EL (cell line): ENCODE data around the gene RAP1A.

Experiments used
- DNase-seq: peaks from one replicate; pipeline ENCODE4 v3.0.0-alpha.2; 2016

Gene RAP1A

GRCh38 chr1:111619635-111620440 lies at the start of gene RAP1A:
Gene RAP1A, plus strand, starts transcription at chr1:111619789. Its CDS starts 71,572 bp downstream, at chr1:111691361.
- peak; percentile 92 for DNase-seq

GRCh38 chr1:111569913-111570312 lies 49.7 kb upstream of the RAP1A start:
- DNase-seq: no peak

GRCh38 chr1:111570781-111571181 lies 48.8 kb upstream of the RAP1A start:
- peak; percentile 41 for DNase-seq

GRCh38 chr1:111571239-111571638 lies 48.4 kb upstream of the RAP1A start:
- peak; percentile 16 for DNase-seq

DNA sequence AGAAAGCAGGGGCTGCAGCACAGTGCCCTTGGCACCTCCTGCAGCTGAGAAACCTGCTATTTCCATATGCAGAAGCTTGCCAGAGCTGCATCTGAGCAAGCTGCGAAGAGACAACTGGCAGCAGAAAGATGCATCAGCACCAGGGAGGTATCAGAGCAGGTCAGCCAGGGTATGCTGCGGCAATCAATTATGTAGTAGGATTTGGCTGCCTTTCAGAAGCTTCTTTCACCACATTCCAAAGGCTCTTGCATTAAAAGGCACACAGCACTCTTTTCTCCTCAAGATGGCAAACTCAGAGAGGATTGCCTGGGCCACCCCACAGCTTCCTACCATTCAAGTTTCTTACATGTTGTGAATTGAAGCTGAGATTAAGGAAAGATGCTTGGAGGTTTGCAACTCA lies 47.6 kb upstream of the RAP1A start:
- peak; percentile 82 for DNase-seq

DNA sequence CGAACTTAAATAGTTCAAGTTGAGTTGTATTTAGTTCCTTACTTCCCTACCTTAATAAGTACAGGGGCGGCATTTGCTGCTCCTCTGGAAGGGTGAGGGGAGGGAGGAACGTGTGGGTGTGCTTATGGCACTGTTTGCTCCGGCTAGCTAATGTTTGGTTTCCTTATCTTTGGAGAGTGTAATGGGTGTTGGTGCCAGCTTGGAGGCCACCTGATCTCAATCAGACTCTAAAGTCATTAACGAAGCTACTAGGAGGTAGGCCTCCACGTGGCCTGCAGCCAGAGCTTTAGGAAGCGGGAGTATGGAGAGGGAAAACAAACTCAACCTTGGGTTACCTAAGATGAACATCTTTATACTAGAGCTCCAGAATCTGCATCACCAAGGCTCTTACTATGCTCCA lies 43.0 kb upstream of the RAP1A start:
- no peak for DNase-seq

DNA sequence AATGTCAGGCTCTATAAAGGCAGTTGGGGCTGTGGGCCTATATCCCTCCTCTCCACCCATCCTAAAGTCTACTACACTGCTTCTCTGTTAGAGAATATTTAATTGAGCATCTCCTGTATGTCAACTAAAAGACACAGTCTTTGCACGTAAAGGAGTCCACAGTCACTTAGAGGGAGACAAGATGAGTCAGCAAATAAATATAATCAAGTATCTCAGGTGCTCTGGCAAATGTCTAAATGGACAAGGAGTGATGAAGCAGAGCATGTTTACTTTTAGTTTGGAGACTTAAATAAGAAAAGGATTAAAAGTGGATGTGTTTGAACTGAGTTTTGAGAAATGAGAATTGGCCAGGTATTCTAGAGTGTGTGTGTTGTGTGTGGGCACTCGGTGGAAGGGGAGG lies 41.8 kb upstream of the RAP1A start:
- DNase-seq: no peak

DNA sequence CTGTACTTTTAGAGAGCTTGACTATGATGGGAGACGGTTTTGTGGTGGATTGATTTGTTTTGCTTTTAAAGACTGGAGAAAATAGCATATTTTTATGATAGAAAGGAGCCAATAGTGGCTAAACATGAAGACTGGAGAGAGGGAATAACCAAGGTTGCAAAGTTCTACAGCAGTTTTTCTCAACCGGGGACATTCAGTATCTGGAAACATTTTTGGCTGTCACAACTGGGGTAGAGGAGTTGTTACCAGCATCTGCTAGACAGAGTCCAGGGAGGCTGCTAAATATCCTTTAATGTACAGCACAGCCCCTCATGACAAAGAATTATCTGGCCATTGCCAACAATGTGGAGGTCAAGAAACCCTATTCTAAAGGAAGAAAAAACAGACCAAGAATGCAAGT lies 38.4 kb upstream of the RAP1A start:
- DNase-seq: no peak

DNA sequence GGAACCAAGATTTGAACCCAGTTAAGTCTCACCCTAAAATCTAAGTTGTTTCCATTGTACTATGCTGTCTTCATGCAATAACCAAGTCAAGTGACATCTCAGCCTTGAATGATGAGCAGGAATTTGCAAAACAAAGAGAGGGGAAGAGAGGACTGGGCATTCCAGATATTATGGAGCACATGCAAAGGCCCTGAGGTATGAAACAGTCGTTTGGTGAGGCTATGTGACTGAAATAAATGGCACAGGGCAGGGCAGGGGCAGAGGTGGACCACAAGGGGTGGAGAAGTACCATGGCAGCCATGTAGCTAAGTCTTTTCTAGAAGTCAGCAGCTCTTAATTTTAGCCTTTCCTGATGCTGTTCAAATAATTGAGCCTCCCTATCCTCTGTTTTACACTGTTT lies 37.6 kb upstream of the RAP1A start:
- DNase-seq: no peak

- no peak for DNase-seq
Observed at GRCh38 chr1:111582644-111583618, 36.7 kb upstream of the RAP1A start.

- no peak for DNase-seq
Observed at GRCh38 chr1:111585447-111586086, 34.0 kb upstream of the RAP1A start.

DNA sequence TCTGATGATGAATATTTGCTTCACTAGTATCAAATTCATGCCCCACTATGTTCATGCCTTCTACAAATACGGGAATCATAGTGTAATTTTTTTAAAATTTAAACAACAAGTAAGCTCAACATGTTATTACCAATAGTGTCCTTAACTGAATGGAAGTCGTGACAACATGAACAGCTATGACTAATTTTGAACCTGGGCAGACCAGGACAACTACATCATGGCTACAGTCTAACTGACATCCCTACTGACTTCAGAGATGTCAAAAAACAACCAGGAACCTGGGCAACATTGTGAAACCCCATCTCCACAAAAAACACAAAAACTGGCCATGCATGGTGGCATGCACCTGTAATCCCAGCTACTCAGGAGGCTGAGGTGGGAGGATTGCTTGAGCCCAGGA lies 33.5 kb upstream of the RAP1A start:
- no peak for DNase-seq

GRCh38 chr1:111587509-111588174 lies 31.9 kb upstream of the RAP1A start:
- no peak for DNase-seq

- no peak for DNase-seq
Observed at GRCh38 chr1:111591937-111592336, 27.7 kb upstream of the RAP1A start.

GRCh38 chr1:111592389-111593361 lies 26.9 kb upstream of the RAP1A start:
- DNase-seq: peak; percentile 87

DNA sequence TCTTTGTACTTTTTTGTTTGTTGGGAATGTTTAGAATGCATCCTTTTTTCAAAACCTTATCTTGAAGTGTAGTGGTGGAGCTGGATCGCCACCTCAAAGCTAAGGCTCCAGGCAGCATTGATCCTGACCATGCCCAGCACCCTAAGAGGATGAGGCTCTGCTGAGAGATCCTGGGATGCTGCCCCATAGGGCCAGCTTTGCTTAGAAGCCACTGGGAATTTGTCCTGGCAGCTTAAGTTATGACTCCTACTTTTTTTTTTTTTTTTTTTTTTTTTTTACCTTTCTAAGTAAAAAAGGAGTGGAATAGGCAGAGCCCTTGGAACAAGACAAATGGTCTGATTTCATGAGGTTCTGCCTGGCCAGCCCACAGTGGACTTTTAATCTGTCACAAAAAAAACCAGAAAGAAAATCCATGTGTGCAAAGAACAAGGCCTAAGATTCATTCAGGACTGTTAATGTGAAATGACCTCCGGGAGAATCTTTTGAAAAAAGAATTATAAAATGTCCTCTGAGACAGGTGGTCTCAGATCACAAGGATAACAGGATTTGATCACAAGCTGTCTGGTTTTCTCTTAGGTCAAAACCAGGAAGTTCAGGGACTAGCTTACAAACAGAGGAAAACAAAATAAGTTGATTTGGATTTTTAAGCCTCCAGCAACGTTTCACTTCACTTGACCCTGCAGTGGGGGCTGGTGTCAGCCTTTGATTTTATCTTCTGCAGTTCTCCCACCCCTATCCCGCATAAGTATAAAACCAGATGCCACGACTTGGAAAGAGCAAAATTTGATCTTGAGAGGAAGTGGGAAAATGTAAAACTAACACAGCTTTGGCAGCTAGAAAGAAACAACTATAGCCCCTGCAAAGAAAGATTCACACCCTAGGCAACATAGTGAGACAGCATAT lies 25.9 kb upstream of the RAP1A start:
- DNase-seq: peak; percentile 31

- DNase-seq: no peak
Observed at GRCh38 chr1:111594306-111594693, 25.3 kb upstream of the RAP1A start.

DNA sequence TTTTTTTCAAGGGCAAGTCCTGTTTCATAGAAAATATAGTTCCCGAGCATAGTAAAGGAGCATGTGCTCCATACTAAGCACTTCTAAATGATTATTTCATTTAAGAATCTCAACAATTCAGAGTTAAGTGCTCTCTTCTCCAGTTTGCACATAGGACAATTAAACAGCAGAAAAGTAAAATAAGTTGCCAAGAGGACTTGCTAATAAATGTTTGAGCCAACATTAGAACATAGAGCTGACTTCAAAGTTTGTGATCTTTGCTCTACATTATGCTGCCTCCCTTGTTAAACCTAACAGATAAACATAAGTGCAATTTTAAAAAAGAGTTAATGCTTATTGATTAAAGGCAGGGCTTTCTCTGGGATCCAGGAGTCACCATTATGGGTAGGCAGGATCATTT lies 23.8 kb upstream of the RAP1A start:
- DNase-seq: no peak

GRCh38 chr1:111596499-111596898 lies 23.1 kb upstream of the RAP1A start:
- DNase-seq: no peak

DNA sequence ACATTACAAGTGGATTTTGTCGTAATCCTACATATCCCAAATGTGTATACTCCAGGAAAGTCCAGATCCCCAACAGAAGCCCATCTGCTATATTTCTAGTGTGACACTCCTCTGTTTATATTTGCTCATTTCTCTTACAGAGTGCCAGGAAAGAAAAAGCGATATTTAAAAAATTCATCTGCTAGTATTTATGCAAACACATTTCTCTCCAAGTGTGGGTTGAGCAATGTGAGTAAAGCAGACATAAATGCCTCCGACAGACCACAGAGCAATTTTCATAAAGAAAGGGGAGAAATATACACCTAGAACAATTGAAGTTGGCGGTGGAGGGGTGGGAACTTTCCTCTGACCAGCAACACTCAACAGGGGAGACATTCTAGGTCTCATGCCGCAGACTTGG lies 22.2 kb upstream of the RAP1A start:
- no peak for DNase-seq
